ENCODE results near the gene MYL11. TPM values are rescaled to one million over a fixed set of nuclear protein-coding genes. Genes with fewer than 3 reads are reported as not detected.
A peak's percentile ranks its signal among the peaks of the same experiment; 100 is the strongest.

MYL11 gene
- total RNA-seq, 2 experiments from 2014 or later, result 0.87 to 1.2 TPM

DNA sequence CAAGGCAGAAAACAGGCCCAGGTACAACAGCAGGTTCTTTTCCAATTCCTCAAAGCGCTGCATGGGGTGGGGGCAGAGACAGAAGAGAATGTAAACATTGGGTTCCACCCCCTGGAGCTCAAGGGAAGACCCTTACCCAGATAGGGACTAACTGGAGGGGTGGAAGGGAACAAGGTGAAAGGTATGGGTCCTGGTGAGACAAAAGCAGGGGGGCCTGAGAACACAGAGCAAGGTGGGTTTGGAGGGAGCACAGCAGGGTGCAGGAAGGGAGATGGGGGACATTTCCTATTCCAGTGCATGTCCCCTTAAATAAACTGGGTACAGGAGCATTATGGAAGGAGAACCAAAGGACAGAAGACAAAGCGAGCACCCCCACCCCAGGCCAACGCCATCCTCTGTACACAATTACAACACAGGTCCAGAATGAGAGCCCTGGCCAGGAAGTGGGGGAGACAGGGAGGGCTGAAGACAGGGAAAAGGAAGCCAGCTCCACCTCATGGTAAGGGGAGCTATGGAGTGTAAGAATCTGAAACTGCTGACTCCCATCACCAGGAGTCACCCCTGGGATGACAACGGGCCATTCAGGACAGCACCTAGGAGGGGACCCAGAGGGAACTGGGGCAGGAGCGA, 17.4 kb upstream of the MYL11 start:
- no peaks in the 10 kb centered on the region for H3K27me3 Mint-ChIP-seq
- ATAC-seq (no peak), DNase-seq (no peak)
- H3K4me3 Mint-ChIP-seq, result no peak overlapping the region
- H3K4me1 Mint-ChIP-seq (ENCODE audit: low read depth), result peaks cover 33% of the 10 kb centered on the region
- H3K9me3 Mint-ChIP-seq, result no peaks in the 10 kb centered on the region
- ChIA-PET CTCF (interaction anchor here (0.8 to 2.2 kb wide), 4 partner anchors 8 to 258 kb away, joined by 3 to 6 read pairs (median 3); no protein-coding TSS in a partner anchor), POLR2A (interaction anchor here (1.2 to 9.7 kb wide), 6 partner anchors 9 to 39 kb away, joined by 3 to 73 read pairs (median 6); partner anchors contain the start of genes SEPTIN1, TBC1D10B and ZNF48)
- H3K27ac Mint-ChIP-seq, result peak overlapping the region; percentile 62
- intact Hi-C loops (cut with micrococcal nuclease), result no loop called here
- TF ChIP-seq, protein P1, sequence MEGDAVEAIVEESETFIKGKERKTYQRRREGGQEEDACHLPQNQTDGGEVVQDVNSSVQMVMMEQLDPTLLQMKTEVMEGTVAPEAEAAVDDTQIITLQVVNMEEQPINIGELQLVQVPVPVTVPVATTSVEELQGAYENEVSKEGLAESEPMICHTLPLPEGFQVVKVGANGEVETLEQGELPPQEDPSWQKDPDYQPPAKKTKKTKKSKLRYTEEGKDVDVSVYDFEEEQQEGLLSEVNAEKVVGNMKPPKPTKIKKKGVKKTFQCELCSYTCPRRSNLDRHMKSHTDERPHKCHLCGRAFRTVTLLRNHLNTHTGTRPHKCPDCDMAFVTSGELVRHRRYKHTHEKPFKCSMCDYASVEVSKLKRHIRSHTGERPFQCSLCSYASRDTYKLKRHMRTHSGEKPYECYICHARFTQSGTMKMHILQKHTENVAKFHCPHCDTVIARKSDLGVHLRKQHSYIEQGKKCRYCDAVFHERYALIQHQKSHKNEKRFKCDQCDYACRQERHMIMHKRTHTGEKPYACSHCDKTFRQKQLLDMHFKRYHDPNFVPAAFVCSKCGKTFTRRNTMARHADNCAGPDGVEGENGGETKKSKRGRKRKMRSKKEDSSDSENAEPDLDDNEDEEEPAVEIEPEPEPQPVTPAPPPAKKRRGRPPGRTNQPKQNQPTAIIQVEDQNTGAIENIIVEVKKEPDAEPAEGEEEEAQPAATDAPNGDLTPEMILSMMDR (IDR thresholded peaks at IDR 0.05), result no peak
- peaks cover 22% of the 10 kb centered on the region for H3K36me3 Mint-ChIP-seq (ENCODE audit: low read depth)

DNA sequence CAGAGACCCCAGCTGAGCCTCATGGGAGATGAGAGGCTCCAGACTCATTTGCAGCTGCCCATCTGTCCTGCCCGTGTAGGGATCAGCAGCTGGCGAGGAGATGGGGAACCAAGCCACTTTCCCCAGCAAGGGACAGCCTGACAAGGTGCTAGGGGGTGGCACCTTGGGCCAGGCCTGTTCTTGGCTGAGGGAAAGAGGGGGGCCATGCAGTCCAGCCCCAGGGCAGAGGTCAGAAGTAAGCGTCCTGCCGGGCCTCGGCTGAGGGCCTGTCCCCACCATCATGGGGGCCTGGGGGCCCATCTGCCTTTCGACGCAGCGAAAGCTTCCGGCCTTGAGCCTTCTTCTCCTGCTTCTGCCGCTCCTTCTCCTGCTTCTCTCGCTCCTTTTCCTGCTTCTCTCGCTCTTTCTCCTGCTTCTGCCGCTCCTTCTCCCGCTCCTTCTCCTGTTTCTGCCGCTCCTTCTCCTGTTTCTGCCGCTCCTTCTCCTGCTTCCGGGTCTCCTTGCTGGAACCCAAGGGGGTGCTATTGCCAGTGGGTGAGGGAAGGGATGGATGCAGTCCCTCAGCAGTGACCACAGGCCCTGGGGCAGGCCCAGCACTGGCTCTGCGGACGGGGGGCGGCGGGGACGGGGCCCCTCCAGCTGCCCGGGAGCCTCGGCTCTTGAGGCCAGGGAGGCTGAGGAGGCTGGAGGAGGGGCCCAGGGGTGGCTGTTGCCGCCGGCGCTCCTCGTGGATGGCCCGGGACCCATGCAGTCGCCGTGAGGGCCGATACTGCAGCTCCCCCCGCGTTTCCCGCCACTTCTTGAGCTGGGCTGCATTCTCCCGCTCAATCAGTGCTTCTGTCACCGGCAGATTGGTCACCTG, 16.7 kb upstream of the MYL11 start:
- H3K36me3 Mint-ChIP-seq (ENCODE audit: low read depth), result peaks cover 22% of the 10 kb centered on the region
- ChIA-PET CTCF (interaction anchor here (0.5 to 2.1 kb wide), 2 partner anchors 11 to 21 kb away, joined by 3 to 6 read pairs; no protein-coding TSS in a partner anchor), POLR2A (interaction anchor here (1.1 to 9.7 kb wide), 4 partner anchors 13 to 23 kb away, joined by 3 to 73 read pairs (median 4); partner anchors contain the start of gene TBC1D10B)
- no peaks in the 10 kb centered on the region for H3K27me3 Mint-ChIP-seq
- intact Hi-C loops (cut with micrococcal nuclease), result no loop called here
- ATAC-seq (no peak), DNase-seq (no peak)
- H3K27ac Mint-ChIP-seq, result peak overlapping the region; percentile 62
- TF ChIP-seq, protein P1 (IDR thresholded peaks at IDR 0.05), result no peak
- H3K4me3 Mint-ChIP-seq, result no peak overlapping the region
- peaks cover 32% of the 10 kb centered on the region for H3K4me1 Mint-ChIP-seq (ENCODE audit: low read depth)
- H3K9me3 Mint-ChIP-seq, result no peaks in the 10 kb centered on the region

DNA sequence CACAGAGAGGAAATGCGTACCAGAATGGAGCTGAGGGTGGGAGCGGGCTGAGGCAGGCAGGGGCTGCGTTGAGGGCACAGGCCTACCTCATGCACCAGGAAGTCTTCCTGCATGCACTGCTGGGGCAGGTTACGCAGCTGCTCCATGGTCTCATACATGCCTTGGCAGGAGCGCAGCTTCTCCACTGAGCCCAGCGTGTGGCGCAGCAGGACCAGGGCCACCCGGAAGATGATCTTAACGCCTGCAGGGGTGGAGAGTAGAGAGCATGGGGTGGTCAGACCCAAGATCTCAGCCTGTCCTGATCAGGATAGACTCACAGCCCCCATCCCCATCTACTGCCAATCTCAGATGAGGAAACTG, 16.0 kb upstream of the MYL11 start:
- ChIA-PET CTCF (interaction anchor here (0.5 to 2.1 kb wide), 2 partner anchors 10 to 21 kb away, joined by 3 to 6 read pairs; no protein-coding TSS in a partner anchor), POLR2A (interaction anchor here (1.1 to 9.7 kb wide), 2 partner anchors 12 to 20 kb away, joined by 4 to 73 read pairs; partner anchors contain the start of gene TBC1D10B)
- Mint-ChIP-seq H3K4me1 (ENCODE audit: low read depth) (peaks cover 28% of the 10 kb centered on the region), H3K36me3 (ENCODE audit: low read depth) (peaks cover 23% of the 10 kb centered on the region), H3K4me3 (no peak overlapping the region), H3K27me3 (no peaks in the 10 kb centered on the region), H3K27ac (no peak overlapping the region), H3K9me3 (no peaks in the 10 kb centered on the region)
- no peak for ATAC-seq
- TF ChIP-seq, protein P1 (IDR thresholded peaks at IDR 0.05), result no peak
- intact Hi-C loops (cut with micrococcal nuclease), result no loop called here
- no peak for DNase-seq

DNA sequence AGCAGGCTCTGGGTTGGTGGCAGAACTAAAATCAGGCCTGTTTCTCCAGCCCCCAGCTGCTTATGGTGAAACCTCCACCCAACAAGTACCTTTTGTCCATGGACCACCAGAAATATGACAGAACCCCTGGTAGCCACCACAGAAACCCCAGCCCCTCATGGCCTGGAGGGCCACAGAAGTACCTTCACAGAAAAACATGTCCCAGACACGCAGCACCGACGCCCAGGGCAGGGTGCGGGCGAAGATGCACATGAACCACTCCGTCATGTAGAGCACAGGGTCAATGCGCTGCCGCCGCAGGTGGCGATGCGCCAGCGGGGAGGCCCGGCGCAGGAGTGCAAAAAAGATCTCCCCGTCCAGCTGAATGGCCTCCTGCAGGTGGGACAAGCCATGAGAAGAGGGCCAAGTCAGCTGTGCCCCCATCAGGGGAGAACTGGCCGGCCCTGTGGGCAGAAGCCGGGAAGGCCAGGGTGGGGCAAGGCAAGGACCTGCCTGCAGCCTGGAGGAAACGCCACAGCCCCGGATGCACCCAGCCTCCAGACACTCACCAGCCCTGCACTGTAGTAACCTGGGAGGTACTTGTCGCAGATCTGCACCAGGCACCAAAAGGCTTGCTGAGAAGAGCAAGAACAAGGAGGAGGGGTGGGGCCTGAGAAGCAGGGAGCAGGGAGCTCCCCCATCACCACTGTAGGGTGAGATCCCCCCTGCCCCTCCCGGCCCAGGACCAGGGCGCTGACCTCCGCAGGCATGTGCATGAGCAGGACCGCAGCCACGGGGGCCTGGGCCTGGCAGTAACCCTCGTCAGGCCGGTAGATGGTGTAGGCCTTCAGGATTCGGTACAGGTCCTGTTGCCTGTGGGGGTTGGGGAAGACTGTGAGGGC, 15.4 kb upstream of the MYL11 start:
- H3K36me3 Mint-ChIP-seq (ENCODE audit: low read depth), result peaks cover 22% of the 10 kb centered on the region

More for the DNA sequence above, 15.4 kb upstream of the MYL11 start:
- TF ChIP-seq, protein P1 (IDR thresholded peaks at IDR 0.05), result no peak
- intact Hi-C loops (cut with micrococcal nuclease), result no loop called here
- POLR2A ChIA-PET, result interaction anchor here (1.0 to 9.7 kb wide), 4 partner anchors 11 to 39 kb away, joined by 3 to 73 read pairs (median 4); partner anchors contain the start of gene TBC1D10B
- peaks cover 22% of the 10 kb centered on the region for H3K4me1 Mint-ChIP-seq (ENCODE audit: low read depth)
- H3K27ac Mint-ChIP-seq, result peak overlapping the region; percentile 39
- no peak for ATAC-seq
- CTCF ChIA-PET, result interaction anchor here (1.2 to 2.1 kb wide), 2 partner anchors 10 to 50 kb away, joined by 3 to 6 read pairs; no protein-coding TSS in a partner anchor
- H3K9me3 Mint-ChIP-seq, result no peaks in the 10 kb centered on the region
- H3K27me3 Mint-ChIP-seq, result no peaks in the 10 kb centered on the region
- no peak for DNase-seq
- H3K4me3 Mint-ChIP-seq, result no peak overlapping the region
